NCI-H187 treated with DMSO at 0.1 percent for 48 hours (cell line): ENCODE data around the gene CACNG5.
"Not testable (repeated sequence)": the region's sequence is repeated elsewhere in the genome, so short reads cannot be mapped to it uniquely, and the experiment has no call there.

ENCODE experiments used
- DNase-seq: peaks from one replicate; lab custom pipeline; 2025; lab: John Stamatoyannopoulos, UW

The CACNG5 gene

DNA sequence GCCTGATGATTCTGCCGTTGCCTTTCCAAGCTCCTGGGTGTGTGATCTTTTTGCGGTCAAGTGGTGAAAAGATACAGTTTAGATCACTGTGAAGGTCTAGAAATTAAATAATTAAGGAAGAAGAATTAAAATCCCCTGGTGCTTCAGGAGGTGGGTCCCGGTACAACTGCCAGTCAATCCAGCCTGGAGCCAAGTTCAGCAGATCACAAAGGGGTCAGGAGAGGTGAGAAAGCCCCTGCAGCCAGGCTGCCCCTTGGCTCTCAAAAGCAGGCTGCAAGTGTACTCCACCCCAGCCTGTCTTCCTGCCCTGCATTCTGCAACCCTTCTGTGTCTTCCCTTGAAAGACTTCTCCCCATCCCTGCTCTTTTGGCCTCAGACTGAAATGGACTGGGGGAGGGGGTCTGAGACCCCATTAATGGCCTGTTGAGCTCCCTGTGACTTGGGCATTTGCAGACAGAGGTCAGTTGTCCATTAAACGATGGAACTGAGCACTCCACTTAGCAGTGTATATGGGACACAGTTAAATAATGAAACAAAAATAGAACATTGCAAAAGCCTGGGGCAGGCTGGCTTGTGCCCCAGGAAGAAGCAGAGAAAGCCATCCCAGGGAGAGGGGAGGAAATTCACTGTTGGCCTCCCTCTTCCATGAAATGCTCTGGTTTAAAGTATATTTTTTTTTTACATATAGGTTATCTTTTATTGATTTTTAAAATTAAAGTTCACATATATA is 15.1 kb downstream of the CACNG5 start:
- DNase-seq: no peak

- DNase-seq: no peak
Observed at GRCh38 chr17:66850692-66851091, 15.8 kb downstream of the CACNG5 start.

- DNase-seq: no peak
Observed at GRCh38 chr17:66855204-66855603, 20.3 kb downstream of the CACNG5 start.

- DNase-seq: no peak
Observed at GRCh38 chr17:66858226-66859083, 23.5 kb downstream of the CACNG5 start.

- DNase-seq: no peak
Observed at GRCh38 chr17:66859353-66859752, 24.4 kb downstream of the CACNG5 start.

DNA sequence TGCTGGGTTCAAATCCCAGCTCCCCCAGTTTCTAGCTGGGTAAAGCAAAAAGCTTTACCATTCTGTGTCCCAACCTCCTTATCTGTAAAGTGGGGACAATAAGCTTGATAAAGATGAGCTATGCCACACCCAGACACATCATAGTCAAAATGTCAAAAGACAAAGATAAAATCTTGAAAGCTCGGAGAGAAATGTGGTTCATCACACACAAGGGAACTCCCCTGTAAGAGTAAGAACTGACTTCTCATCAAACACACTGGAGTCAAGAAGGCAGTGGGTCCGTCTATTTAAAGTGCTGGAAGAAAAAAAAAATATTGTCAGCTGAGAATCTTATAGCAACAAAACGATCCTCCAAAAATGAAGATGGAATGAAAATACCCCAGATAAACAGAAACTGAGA is 25.3 kb downstream of the CACNG5 start:
- no peak for DNase-seq

- no peak for DNase-seq
Observed at GRCh38 chr17:66863820-66864219, 28.9 kb downstream of the CACNG5 start.

GRCh38 chr17:66865151-66865550 is 30.2 kb downstream of the CACNG5 start:
- DNase-seq: no peak

DNA sequence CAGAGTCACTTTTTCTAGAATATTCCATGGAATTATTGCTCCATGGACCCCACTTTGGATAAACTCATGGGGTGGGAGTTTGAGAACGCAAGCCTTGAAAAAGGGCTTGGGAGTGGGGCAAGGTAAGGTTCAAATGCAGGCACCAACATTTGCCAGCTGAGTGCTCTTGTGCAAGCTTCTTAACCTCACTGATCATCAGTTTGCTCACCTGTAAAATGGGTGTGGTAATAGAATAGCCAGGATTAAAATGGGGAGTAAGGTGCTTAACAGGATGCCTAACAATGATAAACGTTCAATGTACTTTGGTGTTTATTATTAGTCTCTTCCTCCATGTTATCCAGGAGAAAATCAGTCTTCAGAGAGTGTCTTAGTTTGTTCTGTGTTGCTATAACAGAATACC is 39.0 kb downstream of the CACNG5 start:
- no peak for DNase-seq

DNA sequence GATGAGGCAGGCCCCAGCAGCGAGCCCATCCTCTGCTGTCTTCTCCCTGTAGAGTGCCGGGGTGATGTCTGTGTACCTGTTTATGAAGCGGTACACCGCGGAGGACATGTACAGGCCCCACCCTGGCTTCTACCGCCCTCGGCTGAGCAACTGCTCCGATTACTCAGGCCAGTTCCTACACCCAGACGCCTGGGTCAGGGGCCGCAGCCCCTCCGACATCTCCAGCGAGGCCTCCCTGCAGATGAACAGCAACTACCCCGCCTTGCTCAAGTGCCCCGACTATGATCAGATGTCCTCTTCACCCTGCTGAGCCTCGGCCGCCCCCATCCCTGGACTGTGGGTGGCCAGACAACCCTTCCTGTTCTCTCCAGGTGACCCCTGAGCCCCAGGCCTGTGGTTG is 50.0 kb downstream of the CACNG5 start:
- no peak for DNase-seq

DNA sequence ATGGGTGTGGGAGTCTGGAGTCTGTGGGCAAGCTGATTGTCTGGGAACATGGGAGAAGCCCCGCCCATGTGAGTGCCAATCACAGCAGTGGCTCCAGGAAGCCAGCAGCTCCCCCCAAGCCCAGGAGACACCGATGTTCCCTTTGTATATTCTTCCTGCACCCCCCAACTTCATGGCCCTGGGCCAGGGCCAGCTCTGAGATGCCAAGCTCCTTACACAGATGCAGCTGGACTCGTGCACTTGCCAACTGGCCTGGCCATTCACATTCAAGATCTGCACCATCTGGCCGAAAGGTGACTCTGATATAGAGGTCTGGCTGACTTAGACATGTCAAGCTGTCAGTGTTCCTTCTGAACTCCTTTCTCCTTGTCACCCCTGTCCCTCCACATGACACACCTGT is 50.5 kb downstream of the CACNG5 start:
- DNase-seq: no peak

DNA sequence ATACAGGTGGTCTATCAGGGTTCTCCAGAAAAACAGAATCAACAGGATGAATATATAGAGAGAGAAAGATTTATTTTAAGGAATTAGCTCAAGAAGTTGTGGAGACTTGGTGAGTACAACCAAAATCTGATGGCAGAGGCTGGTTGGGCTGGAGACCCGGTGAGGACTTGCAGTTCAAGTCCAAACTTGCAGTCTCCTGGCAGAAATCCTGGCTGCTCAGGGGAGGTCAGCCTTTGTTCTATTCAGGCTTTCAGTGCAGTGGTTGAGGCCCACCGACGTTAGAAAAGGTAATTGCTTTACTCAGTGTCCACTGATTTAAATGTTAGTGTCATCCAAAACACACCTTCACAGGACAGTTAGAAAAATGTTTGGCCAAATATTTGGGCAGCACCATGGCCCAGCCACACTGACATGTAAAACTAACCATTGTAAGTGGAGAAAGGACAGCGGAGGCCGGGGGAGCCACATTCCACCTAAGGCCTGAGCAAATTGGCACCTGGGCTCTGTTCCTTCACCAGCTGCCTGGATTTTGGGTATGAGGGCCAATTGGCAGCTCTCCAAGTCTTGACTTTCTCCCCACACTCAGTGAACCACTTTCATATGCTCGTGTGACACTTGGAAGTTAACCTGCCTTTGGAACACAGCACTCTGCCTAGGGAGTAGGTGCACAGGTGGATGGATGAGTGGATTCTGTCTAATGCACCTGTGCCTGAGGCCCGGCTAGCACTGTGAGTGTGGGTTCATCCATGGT is 54.7 kb downstream of the CACNG5 start:
- DNase-seq: no peak

DNA sequence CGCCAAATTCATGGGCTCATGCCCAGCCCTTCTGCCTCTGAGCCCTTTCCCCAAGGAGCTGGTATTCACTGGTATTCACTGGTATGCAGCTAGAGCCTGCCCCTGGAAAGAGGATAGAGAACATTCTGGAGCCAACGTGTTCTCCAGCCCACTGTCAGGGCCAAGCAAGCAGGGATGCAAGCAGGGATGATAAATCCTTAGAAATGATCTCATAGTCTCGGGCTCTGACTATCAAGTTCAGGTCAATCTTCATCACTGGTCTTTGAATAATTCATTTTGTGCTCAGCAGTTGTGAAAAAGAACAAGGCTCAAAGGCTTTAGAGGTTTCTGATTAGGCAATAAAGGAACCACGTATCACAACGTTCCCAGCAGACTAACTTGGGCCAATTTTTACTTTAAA is 57.3 kb downstream of the CACNG5 start:
- DNase-seq: no peak

- DNase-seq: no peak
Observed at GRCh38 chr17:66893382-66893781, 58.5 kb downstream of the CACNG5 start.

GRCh38 chr17:66893863-66894262 is 58.9 kb downstream of the CACNG5 start:
- no peak for DNase-seq

DNA sequence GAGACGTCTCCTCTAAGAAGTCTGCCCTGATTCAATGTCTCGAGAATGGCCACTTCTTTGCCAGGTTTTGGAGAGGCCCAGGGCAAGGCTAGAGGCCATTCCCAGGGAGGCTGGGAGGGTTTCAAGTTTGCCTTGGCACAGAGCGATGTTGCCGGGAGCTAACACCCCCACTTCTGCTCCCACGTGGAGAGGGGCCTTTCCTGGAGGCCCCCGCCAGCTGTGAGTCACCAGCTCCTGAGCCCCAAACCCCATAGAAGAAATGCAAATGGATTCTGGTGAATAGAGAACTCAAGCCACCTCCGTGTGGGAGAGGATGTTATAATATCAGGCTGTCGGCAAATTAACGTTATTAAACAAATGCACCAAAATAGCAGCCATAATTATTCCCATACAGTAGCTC is 62.2 kb downstream of the CACNG5 start:
- DNase-seq: no peak

DNA sequence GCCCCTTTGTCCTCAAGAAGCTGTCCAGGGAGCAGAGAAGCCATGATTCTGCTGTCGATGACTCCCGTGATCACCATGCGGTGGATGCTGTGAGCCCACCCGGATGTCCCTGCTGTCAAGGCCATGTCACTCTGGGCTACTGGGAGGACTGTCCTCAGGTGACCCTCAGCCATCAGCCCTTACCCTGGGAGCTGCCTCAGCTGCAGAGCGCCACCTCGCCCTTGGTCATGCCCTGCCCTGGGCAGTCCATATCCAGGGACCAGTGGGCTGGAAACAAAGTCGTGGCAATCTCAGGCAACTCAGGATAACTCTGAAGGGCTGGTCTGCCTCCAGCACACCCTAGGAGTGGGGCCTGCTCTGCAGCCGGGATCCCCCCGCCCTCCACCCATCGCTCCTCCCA is 63.6 kb downstream of the CACNG5 start:
- DNase-seq: no peak

GRCh38 chr17:66900126-66901010 is 65.5 kb downstream of the CACNG5 start:
- DNase-seq: no peak

GRCh38 chr17:66903296-66903695 is 68.4 kb downstream of the CACNG5 start:
- DNase-seq: not testable (repeated sequence)

DNA sequence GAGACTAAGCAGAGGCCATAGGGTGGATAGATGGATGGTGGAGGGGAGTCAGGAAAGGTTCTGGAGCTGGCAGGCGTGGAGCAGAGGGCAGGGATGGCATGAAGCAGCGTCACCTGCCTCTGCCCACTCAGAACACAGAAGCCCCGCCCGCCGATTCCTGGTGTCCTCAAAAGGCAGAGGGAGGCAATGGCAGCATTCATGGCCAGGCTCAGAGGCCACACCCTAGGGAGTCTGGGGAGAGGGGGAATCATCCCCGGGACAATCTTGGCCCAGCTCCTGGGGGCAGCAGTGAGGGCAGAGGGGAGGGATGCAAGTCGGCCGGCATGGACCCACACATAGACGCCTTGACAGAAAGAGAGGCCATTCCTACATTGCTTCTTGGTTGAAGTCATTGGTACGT is 68.9 kb downstream of the CACNG5 start:
- no peak for DNase-seq

DNA sequence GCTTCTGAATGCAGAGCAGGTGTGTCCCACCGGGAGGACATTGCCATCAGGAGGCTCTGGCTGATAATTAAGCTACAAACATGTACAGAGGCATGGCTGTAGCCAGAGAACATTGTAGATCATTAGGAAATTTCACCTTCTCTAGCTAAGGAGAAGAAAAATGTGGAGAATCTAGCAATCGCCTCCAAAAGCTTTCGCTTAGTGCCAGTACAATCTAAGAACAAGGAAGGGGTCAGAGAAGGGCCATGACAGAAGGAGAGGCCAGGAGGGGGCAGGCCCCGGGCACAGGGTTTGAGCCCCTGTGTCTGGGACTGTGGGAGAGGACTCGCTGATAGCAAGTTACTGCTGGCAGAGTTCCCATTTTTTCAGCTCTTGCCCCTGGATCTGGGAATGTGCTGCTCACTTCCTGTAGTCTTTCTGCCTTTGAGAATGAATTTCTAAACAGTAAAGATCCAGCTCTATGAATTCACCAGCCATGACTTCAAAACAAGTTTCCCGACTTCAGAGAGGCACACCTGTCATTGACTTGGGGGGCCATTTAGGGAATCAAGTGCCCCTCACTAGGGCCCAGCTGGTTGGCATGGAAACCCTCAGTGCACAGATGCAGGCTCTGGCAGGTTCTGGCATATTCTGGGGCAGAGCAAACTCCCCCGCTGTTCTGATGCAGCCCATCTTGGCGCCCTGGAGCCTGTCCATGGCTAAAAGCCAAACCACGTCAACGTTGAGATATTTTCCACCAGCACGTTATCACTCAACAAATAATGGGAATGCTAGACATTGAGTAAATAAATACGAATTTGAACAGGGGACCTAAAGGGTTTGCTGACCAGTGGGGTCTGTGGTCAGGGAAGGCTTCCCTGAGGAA is 70.1 kb downstream of the CACNG5 start:
- DNase-seq: no peak
